DND-41 (cell line): ENCODE results near the gene PSD2.

ENCODE experiments used
- ATAC-seq: fragments of 200-7000 bp; cut with Tn5 transposase; 3 replicates; pipeline ENCODE4 v1.9.1; 2021; ENCODE audit warnings: low read depth; ENCODE audit not compliant: insufficient read depth
- DNase-seq: peaks from one replicate; pipeline ENCODE4 v3.0.0-alpha.2; 2020
- H2AFZ ChIP-seq: 2 replicates; pipeline ENCODE4 v1.6.0; 2012; ENCODE audit warnings: low read depth, low read length
- H3K27ac ChIP-seq: 2 replicates; pipeline ENCODE4 v1.5.1; 2012; ENCODE audit warnings: low read length, inconsistent platforms
- H3K27me3 ChIP-seq: fragments of 200-600 bp; sonication (generic); 2 replicates; pipeline ENCODE4 v1.6.0; 2012; ENCODE audit warnings: low read length, mild to moderate bottlenecking, inconsistent platforms; ENCODE audit not compliant: insufficient read depth, poor library complexity
- H3K36me3 ChIP-seq: 2 replicates; pipeline ENCODE4 v1.5.1; 2012; ENCODE audit warnings: low read length, inconsistent platforms; ENCODE audit not compliant: insufficient read depth
- H3K4me1 ChIP-seq: 2 replicates; pipeline ENCODE4 v1.5.1; 2012; ENCODE audit warnings: mild to moderate bottlenecking, low read length; ENCODE audit not compliant: insufficient read depth
- H3K4me2 ChIP-seq: 2 replicates; pipeline ENCODE4 v1.6.0; 2012; ENCODE audit warnings: mild to moderate bottlenecking, moderate library complexity, low read length, inconsistent platforms; ENCODE audit not compliant: insufficient read depth
- H3K4me3 ChIP-seq, 2 experiments: fragments of 200-600 bp in 1 of 2; shearing (Covaris generic) in 1 of 2; 2 replicates each; pipeline ENCODE4 v1.5.1; 2012 to 2016; ENCODE audit warnings: inconsistent platforms in 2 of 2, low read length in 2 of 2, mild to moderate bottlenecking in 2 of 2, low read depth in 1 of 2, moderate library complexity in 1 of 2
- H3K79me2 ChIP-seq: 2 replicates; pipeline ENCODE4 v1.6.0; 2012; ENCODE audit warnings: low read length, inconsistent platforms; ENCODE audit not compliant: insufficient read depth
- H3K9ac ChIP-seq: 2 replicates; pipeline ENCODE4 v1.6.0; 2012; ENCODE audit warnings: low read depth, mild to moderate bottlenecking, inconsistent platforms, low read length, moderate library complexity
- H3K9me3 ChIP-seq: 2 replicates; pipeline ENCODE4 v1.5.1; 2012; ENCODE audit warnings: low read length, moderate library complexity, mild to moderate bottlenecking, inconsistent platforms; ENCODE audit not compliant: insufficient read depth, severe bottlenecking
- H4K20me1 ChIP-seq: 2 replicates; pipeline ENCODE4 v1.6.0; 2012; ENCODE audit warnings: low read length; ENCODE audit not compliant: insufficient read depth
- EZH2 ChIP-seq: IDR thresholded peaks from 3 replicates; pipeline ENCODE4 v1.6.1; 2012; ENCODE audit warnings: borderline replicate concordance, low read depth, mild to moderate bottlenecking, moderate library complexity, low read length, inconsistent platforms; ENCODE audit not compliant: severe bottlenecking
- TF ChIP-seq, protein P1 (sequence below): IDR thresholded peaks from 2 replicates; pipeline ENCODE4 v1.5.1; 2012; ENCODE audit warnings: borderline replicate concordance, low read length, moderate library complexity, mild to moderate bottlenecking; ENCODE audit not compliant: poor library complexity, severe bottlenecking; ENCODE audit errors: extremely low read depth

PSD2 gene

DNA sequence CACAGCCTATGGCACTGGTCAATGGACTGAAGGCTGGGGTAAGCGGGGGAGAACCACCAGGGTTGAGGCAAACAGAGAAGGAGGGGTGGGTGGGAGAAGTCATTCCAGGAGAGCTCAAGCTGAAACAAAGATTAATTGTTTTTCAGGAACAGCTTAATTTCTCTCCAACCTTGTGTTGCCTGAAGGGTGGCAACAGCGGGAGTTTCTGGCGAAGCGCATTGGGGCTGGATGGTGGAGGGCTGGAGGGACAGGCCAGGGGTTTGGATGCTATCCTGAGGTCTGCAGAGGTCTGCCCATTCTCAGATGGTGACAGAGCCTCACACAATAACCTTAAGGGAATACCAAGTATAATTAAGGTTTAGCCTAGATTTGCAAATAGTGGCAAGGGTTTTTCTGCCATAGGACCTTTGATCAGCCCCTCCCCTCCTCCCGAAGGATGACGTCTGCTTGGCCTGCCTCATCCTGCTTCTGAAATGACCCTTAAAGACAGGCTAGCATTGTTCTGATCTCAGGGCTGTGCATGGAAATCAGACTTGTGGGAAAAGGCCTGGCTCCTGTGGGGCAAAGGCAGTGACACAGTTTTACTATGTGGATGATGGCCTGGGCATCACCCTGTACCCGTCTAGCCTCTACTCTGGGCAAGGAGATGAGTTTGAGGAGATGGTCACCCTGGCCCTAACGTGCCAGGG lies 32.7 kb downstream of the PSD2 start:
- no peaks in the 10 kb centered on the region for H3K79me2 ChIP-seq
- H3K4me3 ChIP-seq, result no peak overlapping the region
- H3K27me3 ChIP-seq, result peaks cover 3% of the 10 kb centered on the region
- no peak overlapping the region for H3K4me2 ChIP-seq
- no peak overlapping the region for H3K9ac ChIP-seq
- H3K9me3 ChIP-seq, result no peaks in the 10 kb centered on the region
- DNase-seq, result no peak
- H3K4me1 ChIP-seq, result no peaks in the 10 kb centered on the region
- TF ChIP-seq, protein P1, sequence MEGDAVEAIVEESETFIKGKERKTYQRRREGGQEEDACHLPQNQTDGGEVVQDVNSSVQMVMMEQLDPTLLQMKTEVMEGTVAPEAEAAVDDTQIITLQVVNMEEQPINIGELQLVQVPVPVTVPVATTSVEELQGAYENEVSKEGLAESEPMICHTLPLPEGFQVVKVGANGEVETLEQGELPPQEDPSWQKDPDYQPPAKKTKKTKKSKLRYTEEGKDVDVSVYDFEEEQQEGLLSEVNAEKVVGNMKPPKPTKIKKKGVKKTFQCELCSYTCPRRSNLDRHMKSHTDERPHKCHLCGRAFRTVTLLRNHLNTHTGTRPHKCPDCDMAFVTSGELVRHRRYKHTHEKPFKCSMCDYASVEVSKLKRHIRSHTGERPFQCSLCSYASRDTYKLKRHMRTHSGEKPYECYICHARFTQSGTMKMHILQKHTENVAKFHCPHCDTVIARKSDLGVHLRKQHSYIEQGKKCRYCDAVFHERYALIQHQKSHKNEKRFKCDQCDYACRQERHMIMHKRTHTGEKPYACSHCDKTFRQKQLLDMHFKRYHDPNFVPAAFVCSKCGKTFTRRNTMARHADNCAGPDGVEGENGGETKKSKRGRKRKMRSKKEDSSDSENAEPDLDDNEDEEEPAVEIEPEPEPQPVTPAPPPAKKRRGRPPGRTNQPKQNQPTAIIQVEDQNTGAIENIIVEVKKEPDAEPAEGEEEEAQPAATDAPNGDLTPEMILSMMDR, result no peak
- no peak for TF ChIP-seq EZH2
- ATAC-seq, result no peak
- H3K36me3 ChIP-seq, result no peaks in the 10 kb centered on the region
- no peaks in the 10 kb centered on the region for H4K20me1 ChIP-seq
- H3K27ac ChIP-seq, result no peak overlapping the region
- H2AFZ ChIP-seq, result no peak overlapping the region

DNA sequence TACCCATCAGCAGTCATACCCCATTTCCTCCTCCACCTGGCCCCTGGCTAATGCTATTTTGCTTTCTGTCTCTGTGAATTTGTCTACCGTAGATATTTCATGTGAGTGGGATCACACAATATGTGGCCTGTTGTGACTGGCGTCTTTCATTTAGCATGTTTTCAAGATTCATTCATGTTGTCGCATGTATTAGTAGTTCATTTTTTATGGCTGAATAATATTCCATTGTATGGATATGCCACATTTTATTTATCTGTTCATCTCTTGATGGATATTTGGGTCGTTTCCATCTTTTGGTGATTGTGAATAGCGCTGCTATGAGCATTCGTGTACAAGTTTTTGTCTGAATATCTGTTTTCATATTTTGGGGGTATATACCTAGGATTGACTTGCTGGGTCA lies 33.9 kb downstream of the PSD2 start:
- Histone ChIP-seq H3K79me2 (no peaks in the 10 kb centered on the region), H3K36me3 (no peaks in the 10 kb centered on the region), H3K9ac (no peak overlapping the region), H3K27me3 (peaks cover 3% of the 10 kb centered on the region), H3K27ac (no peak overlapping the region), H3K4me3 (no peak overlapping the region), H3K9me3 (no peaks in the 10 kb centered on the region), H3K4me1 (no peaks in the 10 kb centered on the region), H2AFZ (no peak overlapping the region), H4K20me1 (no peaks in the 10 kb centered on the region), H3K4me2 (no peak overlapping the region)
- ATAC-seq, result no peak
- no peak for TF ChIP-seq EZH2
- TF ChIP-seq, protein P1, result no peak
- no peak for DNase-seq

DNA sequence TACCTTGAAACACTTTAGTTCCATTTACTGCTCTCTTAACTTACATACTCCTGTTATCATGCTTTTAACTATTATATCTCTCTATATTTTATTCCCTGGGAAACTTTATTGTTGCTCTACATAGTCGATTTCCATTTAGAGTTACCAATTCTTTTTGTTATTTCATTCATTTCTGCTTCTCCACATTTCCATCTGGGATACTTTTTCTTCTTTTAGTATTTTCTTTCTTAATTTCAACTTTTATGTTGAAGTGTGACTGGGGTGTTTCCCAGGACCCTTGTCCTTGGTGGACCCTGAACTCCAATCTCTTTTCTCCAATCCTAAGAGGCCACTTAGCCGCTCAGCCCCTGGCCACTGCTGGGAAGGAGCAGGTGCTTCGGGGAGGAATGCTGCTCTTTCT lies 36.0 kb downstream of the PSD2 start:
- no peak overlapping the region for H3K9ac ChIP-seq
- no peak overlapping the region for H3K4me3 ChIP-seq
- H3K79me2 ChIP-seq, result no peaks in the 10 kb centered on the region
- DNase-seq (no peak), ATAC-seq (no peak)
- H3K9me3 ChIP-seq, result no peaks in the 10 kb centered on the region
- H3K27ac ChIP-seq, result no peak overlapping the region
- no peaks in the 10 kb centered on the region for H3K4me1 ChIP-seq
- no peak overlapping the region for H3K4me2 ChIP-seq
- H3K27me3 ChIP-seq, result peaks cover 3% of the 10 kb centered on the region
- no peaks in the 10 kb centered on the region for H4K20me1 ChIP-seq
- no peaks in the 10 kb centered on the region for H3K36me3 ChIP-seq
- no peak overlapping the region for H2AFZ ChIP-seq
- no peak for TF ChIP-seq EZH2
- TF ChIP-seq, protein P1, result no peak
